T-helper 2 cell (primary cell): ENCODE data around the gene MPPED1.

Experiments
- DNase-seq, 5 experiments: peaks; one replicate each; pipeline versions ENCODE4 v3.0.0 to v3.0.0-alpha.2; 2012 to 2022

The MPPED1 gene

DNA sequence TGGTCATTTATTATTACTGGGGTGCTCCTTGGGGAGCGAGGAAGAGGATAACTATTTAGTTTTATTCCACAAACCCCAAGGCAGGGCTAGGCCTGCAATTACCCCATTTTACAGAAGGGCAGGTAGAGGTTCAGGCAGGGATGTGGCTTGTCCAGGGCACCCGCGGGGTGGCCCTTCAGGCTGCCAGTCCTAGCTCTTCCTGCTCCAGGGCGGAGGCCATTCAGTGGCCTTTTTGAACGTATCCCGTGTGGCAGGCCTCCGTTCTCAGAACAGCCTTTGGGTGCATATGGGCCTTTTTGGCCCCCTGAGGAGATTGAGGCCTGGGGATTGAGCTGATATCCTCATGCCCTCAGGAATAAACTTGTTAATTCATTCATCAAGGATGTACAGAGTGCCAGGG lies 66.2 kb downstream of the MPPED1 start:
- no peak for DNase-seq

DNA sequence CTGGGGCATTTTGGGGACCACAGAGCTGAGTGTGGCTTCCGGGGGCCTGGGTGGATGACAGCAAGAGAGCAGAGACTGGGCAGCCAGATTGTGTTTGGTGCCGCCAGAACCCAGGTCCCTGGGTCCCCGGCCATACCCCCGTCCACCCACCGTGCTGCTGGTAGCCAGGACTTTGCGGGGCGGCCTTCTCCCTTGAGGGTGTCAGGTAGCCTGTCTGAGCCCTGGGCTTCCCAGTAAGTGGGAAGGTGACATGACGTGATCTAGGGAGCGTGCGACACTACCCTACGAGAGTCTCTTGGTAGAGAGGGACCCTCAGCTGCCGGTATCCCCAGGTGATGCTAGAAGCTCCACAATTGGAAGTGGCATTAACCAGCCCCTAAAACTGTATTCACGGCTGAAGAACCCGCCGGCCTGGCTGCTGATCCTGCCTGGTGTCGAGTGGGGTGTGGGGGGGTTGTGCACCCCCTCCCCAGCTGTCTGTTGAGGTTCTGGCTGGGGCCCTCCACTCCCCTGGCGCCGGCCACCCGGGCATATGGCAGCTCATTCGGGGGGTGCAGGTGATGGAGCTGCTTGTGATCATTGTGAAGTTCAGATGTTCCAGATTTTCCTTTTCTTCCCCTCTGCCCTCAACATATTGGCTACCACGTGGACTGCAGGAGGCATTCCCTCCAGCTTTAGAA lies 66.9 kb downstream of the MPPED1 start:
- DNase-seq: no peak

DNA sequence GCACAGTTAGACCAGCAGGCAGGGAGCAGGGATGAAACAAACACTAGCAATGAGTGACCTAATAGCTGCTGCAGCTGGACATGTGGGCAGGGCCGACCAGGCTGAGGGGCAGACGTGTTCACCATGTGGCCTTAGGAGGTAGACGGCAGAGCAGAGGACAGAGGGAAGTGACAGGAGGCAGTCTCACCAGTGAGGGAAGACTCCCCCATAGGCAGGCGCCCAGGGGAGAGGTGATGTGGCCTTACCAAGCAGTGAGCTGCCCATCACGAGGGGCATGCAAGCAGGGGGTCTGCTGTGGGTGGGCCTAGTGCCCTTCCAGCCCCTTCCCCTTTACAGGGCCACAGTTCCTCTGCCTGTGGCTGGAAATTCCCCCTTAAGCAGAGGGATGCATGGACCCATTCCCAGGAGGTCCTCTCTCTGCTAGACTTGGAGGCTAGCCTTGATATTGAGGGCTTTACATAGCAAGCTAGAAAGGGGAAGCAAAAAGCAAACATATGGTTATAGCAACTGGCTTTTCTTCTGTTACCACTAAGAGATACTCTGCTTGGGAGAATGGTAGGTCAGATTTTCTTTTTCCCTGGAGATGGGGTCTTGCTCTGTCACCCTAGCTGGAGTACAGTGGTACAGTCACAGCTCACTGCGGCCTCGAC lies 67.6 kb downstream of the MPPED1 start:
- no peak for DNase-seq

DNA sequence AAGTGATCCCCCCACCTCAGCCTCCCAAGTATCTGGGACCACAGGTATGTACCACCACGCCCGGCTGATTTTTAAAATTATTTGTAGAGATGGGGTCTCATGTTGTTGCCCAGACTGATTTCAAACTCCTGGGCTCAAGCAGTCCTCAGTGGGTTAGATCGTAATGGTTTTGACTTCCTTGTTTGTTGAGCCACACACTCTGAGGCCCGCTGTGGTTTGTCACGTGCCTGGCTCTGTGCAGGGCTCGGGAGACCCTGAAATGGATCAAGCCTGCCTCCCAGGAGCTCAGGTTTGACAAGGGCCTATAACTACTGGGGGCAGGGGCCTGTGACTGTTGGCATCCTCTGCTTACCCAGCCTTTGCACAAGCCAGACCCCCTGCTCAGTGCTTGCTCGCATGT lies 68.1 kb downstream of the MPPED1 start:
- DNase-seq: no peak

DNA sequence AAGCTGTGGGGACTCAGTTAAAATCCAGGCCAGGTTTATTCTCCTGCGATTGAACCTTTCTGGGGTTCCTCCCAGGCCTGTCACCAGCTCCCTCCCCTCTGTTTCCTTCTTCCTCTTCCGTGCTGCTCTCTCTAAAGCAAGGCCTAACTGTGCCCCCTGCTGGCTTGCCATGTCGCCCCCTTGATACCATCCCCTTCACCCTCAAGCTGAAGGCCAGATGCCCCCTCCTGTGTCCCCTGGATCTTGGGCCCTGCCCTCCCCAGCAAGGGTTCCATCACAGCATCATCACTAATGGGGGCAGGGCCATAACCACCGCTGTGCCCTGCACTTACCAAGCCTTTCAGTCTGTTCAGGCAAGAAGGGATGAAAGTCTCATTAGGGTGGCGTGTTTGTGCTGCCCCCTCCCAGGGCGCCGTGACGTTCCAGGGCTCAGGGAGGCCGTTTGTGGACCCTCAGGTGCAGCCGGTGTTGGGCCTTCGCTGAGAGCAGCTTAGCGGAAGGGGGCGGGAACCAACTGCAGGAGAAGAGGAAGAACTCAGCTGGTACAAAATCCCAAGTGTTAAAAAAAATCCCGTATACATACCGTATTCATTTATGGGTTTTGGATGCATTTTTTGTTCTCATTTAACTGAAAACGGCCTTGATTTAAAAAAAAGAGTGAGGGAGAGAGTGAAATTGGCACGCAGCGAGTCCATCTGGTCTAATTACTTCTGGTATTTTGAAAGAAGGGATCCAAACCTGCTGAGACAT lies 69.9 kb downstream of the MPPED1 start:
- DNase-seq: no peak

DNA sequence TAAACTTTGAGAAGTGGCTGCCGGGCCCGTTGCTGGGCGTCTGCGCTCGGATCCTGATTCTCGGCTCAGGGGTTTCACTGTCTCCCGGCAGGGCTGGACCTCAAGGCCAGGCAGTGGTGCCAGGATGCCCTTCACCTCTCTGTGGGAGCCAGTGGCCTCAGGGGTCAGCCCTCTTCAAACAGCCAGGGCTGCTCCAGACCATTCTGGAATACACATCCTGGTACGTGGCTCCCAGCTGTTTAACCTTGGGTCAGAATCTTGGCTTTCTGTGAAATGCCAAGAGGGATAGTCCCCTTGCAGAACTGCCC lies 70.5 kb downstream of the MPPED1 start:
- no peak for DNase-seq

DNA sequence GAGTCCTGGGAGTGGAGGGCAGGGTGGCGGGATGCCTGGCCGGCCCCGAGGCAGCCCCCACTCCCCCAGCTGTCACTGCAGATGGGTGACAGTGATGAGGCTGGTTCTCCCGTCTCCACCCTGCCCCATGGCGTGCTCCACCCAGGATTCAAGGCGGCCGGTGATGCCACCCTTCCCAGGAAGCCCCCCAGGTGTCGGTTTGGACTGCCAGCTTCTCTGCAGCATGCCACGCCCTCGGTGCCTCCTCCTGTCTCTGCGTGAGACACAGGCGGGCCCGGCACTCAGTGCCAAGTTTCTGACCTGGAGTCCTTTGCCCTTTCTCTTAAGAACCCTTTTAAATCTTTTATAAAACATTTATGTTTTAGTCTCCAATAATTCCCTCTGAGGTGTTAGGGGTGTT lies 71.5 kb downstream of the MPPED1 start:
- DNase-seq: no peak

DNA sequence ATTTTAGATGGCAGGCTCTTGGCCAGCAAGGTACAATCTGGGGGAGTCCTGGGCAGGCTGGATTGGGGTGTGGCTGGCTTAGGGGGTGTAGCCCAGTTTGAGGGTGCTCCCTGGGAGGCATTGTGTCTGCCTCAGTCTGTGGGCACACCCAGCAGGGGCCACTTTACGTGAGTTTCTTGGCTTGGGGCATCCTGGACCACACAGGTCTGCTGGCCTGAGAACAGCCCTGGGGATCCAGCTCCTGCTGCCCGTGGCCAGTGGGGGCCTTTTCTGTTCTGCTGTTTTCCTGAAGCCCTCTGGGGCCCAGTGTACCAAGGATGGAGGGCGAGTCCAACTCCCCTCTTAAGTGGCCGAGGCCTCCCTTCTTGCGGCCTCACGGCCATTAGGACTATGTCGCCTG lies 71.9 kb downstream of the MPPED1 start:
- DNase-seq: no peak

DNA sequence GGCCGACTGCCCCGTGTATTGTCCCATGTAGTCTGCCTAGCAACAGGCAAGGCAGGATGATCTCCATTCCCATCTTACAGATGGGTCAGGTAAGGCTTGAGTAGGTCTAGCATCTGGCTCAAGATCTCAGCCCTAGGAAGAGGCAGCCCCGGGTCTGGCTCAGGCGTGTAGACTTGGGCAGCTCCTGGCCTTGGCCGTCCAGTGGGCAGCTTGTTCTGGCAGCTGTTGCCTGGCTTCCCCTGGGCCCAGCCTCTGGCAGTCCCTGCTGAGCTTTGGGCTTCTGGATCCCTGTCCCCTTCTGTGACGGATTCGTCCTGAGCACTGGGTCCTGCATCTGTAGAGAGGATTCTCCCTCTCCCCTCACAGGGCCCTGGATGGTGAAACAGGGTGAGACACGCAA lies 72.4 kb downstream of the MPPED1 start:
- no peak for DNase-seq

DNA sequence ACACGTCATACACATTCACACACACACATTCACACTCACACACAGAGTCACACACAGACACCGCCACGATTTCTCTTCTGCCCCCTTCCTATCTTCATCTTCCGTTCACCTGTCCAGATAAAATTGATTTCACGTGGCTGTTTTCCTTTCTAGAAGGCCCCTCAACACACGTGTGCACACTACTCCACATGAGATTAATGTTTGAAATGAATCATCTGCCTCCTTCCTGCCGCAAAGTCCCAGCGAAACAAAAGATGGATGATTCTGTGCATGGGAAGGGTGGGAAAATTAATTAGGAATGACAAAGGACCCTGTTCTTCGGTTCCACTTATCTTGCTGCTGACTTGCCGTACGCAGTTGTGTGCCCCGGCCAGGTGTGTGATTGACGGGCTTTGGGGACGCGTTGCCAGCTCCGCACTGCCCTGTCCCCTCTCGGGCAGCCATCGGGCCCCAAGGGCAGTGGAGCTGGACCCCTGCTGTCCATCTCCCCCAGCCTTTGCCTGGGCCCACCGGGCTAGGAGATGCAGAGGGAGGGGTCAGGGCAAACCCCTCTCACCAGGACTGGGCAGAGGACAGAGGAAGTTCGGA lies 73.8 kb downstream of the MPPED1 start:
- no peak for DNase-seq

DNA sequence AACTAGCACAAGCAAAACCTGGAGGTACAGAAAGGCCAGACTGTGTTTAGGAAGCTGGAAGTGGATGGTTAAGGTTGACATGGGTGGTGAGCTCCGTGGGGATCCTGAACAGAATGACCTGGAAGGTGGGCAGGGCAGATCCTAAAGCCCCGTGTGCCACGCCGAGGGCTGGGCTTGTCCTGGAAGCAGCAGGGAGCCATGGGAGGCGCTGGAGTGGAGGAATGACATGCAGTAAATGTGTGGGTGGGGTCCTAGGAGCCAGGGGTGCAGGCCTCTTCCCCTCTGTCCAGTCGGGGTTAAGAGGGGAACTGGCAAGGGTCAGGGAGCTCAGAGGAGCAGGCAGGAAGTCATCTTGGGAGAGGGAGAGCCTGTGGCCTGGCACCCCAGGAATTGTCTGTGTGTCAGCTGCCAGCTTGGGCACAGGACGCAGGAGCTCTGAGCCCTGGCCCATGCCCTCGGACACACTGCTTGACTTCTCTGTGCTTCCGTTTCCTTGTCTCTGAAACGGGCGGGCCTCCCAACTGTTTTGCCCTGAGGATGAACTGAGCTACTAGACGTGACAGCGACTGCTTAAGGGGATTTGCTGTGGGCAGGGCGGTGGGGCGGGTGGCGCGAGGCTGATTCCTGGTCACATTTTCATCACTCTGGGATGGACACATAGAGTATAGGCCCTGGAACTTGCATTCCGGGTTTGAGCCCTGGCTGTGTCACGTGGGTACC lies 75.7 kb downstream of the MPPED1 start:
- DNase-seq: no peak

DNA sequence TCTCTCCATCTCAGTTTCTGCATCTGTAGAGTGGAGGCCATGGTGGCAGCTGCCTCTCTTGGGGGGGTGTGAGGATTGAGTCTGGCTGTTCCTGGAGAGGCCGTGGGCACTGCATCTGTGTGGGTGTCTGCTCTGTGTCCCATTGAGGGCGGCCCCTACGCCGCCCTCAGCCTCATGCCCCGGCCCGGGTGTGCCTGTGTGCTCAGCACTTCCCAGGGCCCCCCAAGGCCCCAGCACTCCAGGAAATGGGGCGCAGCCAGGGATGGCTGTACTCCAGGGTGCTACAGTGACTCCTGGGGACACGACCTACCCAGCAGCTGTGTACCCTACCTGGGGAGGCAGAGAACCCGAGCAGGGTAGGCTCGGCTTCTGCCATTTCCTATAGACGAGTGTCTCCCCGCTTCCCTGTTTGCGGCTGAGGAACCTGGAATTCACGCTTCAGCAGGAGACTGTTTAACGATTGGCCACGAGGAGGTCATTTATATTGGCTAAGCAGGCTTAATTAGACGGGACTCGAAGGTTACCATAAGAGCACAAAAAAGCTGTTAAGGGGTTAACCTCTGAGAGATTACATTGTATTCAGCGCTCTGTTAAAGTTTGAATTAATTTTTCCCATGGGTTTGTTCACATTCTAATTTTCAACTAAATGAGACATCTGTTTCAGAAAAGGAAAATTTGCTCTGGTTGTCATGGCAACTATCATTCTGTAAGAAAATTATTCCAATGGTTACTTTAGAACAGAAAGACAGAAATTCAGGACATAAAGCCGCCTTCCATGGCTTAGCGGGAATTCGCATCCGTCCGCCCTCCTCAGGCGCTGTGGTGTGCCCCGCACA lies 76.4 kb downstream of the MPPED1 start:
- DNase-seq: no peak

DNA sequence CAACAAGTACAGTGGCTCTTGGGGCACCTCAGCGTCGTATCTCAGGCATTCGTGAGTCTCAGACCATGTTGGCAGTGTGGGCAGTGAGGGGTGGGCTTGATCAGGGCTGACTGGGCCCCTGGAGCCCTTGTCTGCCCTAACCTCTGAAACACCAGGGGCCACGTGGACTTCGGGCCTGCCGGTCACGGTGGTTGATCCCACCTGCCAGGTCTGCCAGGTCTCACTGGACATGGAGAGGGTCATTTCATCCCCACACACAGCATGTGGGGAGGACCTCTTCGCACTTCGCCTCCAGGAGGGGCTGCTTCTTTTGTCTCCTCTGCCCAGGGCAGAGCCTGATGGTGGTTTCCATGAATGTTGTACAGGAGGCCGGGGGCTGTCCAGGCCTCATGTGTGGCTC lies 77.1 kb downstream of the MPPED1 start:
- no peak for DNase-seq

DNA sequence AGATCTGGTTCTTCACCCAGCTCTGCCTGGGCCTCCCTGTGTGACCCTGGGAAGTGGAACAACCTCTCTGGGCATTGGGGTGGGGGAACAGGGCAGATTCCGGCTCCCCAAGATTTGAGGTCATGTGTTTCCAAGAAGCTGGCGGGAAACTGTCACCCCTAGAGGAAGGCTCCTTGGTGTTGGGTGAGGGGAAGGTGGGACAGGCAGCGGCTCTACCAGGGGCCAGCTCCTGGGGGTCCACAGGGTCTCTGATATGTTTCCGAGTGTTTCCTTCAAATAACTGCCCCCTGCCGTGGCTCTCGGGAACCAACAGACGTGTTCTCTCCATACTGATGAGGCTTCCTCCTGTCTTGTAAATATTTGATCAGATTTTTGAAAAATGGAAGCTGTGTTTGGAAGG lies 78.5 kb downstream of the MPPED1 start:
- no peak for DNase-seq

DNA sequence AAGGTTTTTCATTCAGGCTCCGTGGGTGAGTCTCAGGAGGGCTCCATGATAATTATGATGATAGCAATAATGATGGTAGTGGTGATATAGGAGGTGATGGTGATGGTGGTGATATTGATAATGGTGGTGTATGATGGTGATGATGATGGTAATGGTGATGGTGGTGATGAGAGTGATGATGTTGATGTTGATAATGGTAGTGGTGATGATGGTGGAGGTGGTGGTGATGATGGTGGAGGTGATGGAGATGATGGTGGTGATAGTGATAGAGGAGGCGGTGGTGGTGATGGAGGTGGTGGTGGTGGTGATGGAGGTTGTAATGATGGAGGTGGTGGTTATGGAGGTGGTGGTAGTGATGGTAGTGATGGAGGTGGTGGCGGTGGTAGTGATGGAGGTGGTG lies 79.4 kb downstream of the MPPED1 start:
- DNase-seq: no peak

DNA sequence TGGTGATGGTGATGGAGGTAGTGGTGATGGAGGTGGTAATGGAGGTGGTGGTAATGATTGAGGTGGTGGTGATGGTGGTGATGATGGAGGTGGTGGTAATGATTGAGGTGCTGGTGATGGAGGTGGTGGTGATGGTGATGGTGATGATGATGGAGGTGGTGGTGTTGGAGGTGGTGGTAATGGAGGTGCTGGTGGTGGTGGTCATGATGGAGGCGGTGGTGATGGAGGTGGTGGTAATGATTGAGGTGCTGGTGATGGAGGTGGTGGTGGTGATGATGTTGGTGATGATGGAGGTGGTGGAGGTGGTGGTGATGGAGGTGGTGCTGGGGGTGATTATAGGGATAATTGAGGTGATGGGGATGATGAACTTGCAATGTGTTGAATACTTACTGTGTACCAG lies 79.9 kb downstream of the MPPED1 start:
- DNase-seq: no peak

DNA sequence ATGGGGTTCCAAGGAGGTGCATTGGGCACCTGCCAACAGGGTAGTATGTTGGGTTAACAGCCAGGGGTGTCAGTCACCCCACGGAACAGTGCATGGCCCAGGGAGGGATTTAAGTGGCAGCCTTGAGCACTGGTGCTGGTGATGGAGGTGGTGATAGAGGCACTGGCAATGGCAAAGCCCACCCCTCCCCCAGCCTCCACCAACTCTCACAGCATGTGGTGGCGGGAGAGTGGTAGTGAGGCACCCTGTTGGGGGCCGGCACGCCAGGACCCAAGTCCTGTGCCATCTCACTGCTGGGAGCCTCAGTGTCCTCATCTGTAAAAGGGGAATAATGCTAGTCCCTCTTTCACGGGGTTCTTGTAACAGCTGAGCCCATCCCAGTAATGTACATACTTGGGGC lies 81.5 kb downstream of the MPPED1 start:
- DNase-seq: no peak

DNA sequence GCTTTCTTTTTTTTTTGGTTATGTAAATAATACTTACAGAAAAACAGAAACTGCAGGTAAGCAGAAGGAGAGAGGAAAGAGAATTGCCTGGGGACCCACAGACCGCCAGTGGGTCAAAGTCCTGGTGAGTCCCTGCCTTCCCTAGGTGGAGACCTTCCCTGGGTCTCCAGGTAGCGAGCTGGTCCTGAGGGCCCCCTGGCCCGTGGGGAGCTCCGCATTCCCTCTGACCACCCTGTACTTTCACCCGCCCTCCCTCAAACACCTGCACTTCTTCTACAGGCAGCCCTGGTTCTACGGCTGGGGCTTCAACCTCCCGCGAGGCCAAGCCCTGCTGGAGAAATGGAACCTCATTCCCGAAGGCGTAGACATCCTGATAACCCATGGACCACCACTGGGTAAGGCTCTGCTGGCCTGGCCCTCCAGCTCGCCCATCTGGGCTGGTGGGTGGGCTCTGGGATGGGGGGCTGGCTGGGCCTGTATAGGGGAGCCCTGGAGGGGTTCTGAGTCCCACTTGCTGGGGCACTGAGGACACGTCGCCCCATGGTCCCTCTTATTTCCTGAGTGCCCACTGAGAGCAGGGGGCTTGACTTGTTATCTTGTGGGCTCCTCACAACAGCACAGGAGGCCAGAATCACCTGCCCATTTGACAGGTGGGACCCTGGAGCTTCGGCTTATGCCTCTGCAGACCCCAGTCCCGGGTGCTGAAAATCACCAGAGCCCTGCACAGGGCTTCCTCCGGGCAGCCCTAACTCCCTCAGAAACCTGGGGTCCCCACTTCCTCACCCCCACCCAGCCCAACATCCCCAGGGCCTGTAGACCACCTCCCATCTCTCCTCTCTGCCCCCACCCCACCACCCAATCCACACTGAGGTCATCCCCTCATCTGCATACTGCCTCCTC lies 86.4 kb downstream of the MPPED1 start:
- DNase-seq: no peak

DNA sequence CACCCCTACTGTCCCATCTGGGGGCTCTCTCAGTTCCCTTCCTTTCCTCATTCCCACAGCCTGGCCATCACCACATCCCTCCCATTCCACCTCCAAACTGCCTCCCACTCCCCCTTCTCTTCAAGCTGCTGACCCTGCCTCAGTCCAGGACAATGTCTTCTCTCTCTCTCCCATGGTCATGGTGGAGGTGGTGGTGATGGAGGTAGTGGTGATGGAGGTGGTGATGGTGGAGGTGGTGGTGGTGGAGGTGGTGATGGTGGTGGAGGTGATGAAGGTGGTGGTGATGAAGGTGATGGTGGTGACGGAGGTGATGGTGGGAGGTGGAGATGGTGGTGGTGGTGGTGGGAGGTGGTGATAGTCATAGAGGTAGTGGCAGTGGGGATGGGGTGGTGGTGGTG lies 87.0 kb downstream of the MPPED1 start:
- DNase-seq: no peak

DNA sequence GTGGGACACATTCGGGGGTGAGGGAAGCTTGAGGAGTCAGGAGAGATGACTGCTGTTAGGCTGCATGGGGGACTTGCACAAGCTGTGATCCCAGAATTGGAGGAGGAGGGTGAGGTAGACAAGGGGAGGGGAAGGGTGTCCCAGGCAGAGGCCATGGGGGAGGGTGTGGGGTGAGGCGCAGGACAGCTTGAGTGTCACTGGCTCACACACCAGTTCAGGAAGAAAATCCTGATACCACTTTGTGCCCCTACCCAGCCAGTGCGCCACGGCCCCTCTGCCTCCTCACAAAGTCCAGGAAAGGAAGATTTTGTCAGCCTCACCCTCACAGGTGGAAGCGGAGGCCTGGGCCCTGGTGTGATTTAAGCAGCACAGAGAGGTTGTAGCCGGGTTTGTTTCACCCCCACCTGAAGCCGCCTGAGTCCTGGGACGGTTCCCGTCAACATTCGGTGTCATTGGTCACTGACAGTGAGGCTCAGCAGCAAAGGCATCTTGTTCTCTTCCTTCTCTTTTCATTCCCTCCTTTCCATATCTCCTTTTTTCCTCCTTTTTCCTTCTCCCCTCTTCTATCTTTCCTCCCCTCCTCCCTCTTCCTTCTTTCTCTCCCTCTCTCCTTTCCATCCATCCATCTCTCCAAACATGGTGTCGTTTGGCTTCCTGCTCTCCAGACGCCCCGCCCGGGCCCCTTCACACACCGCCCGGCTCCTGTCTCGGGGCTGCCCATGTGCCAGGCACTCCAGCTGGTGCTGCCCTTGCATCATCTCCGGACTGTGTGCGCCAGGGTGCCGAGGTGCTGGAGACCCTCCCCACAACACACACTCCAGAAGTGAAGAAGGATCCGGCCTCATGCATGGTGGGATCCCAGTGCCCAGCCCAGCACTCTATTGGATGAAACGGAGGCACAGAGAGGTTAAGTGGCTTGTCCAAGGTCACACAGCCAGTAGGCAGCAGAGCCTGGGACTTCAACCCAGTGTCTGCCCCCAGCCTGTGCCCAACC lies 89.3 kb downstream of the MPPED1 start:
- DNase-seq: no peak
